ENCODE results near the gene GSX1. TPM values are rescaled to one million over a fixed set of nuclear protein-coding genes. Genes with fewer than 3 reads are reported as not detected.

GSX1 gene
- total and polyA plus RNA-seq, 9 of the 15 experiments (the other 6 are each of a cell fraction or from before 2014, with no cell fraction given), result not detected

DNA sequence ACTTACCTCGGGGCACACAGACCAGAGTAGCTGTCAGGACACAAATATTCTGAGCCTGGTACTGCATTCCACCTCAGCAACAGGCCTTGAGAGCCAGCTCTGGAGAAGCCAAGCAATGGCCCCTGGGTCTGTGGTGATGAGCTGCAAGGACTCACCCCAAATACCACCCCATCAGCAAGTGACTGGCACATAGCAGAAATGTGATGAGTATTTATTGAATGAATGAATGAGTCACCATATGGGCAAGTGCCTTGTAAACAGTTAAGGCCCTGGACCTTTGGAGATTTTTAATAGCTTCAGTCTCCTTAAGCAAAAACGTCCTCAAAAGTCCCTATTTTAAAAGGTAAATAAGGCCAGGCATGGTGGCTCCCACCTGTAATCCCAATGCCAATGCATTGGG lies 18.2 kb downstream of the GSX1 start:
- ChIA-PET POLR2A (no interaction called here), CTCF (ENCODE audit: low intra/inter-chr PET ratio) (no interaction called here)
- no TSS peak for BruUV-seq (replicated peaks)
- Histone ChIP-seq H3K4me1 (replicated peaks in 1 of 2; ENCODE audit: control insufficient read depth in 2 of 2, insufficient read depth in 2 of 2, low read length in 2 of 2) (no peaks in the 10 kb centered on the region), H3K9ac (ENCODE audit: insufficient read depth in 1 of 2, low read depth in 2 of 2, low read length in 2 of 2) (no peak overlapping the region), H4K20me1 (replicated peaks; ENCODE audit: control insufficient read depth, insufficient read depth, low read length) (no peaks in the 10 kb centered on the region), H3K27me3 (ENCODE audit: control insufficient read depth in 2 of 2, insufficient read depth in 2 of 2, low read length in 2 of 2) (peaks cover 0 to 34% of the 10 kb centered on the region in 2 experiments; a peak in 3 of 5 replicates), H3K4me2 (ENCODE audit: insufficient read depth, low read length) (no peak overlapping the region), H3K79me2 (ENCODE audit: control insufficient read depth, insufficient read depth, low read length) (no peaks in the 10 kb centered on the region), H3K4me3 (no peak overlapping the region), H3K36me3 (ENCODE audit: control insufficient read depth, insufficient read depth, low read length) (no peaks in the 10 kb centered on the region), H2AFZ (ENCODE audit: low read depth, low read length) (no peak overlapping the region), H3K9me1 (ENCODE audit: control insufficient read depth, insufficient read depth, low read length) (no peaks in the 10 kb centered on the region), H3K9me3 (replicated peaks; ENCODE audit: control insufficient read depth, insufficient read depth, low read depth, low read length) (no peaks in the 10 kb centered on the region), H3K27ac (ENCODE audit: extremely low read depth, low read depth, low read length) (no peak overlapping the region)
- intact Hi-C loops (cut with micrococcal nuclease) (no loop called here), in situ Hi-C loops (cut with MboI) (no loop called here)
- 0% methylated on average over 1 of the region's 2 CpGs for WGBS (ENCODE audit: insufficient coverage, low coverage, missing lambda C conversion rate)
- TF ChIP-seq DACH1 (IDR thresholded peaks at IDR 0.05; ENCODE audit: partially characterized antibody), result no peak
- TF ChIP-seq, protein P1, sequence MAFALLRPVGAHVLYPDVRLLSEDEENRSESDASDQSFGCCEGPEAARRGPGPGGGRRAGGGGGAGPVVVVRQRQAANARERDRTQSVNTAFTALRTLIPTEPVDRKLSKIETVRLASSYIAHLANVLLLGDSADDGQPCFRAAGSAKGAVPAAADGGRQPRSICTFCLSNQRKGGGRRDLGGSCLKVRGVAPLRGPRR (CRISPR knock-in tag; IDR thresholded peaks at IDR 0.05), result no peak
- TF ChIP-seq MAZ (CRISPR knock-in tag; conservative IDR thresholded peaks at IDR 0.05 in 1 of 2, IDR thresholded peaks at IDR 0.05 in 1 of 2), result no peak
- TF ChIP-seq PCBP1 (IDR thresholded peaks at IDR 0.05; ENCODE audit: low read depth, low read length, poor library complexity, severe bottlenecking), result no peak
- no peak for TF ChIP-seq IRF1 (CRISPR knock-in tag; IDR thresholded peaks at IDR 0.05; ENCODE audit: borderline replicate concordance)
- no peak for DNase-seq (ENCODE audit: extremely low read depth in 1 of 4, low spot score in 3 of 4)
- no peak for ATAC-seq
- no peak for FAIRE-seq

All from K562 (cell line).